Prostate gland (tissue), 2 donors: ENCODE measurements around the gene AACS.

ENCODE experiments used
- POLR2A ChIP-seq: fragments of 450-650 bp; IDR thresholded peaks from one replicate; pipeline ENCODE4 v1.6.1; 2016; ENCODE audit warnings: antibody characterized with exemption, mild to moderate bottlenecking
- POLR2AphosphoS5 ChIP-seq: sonication (generic); formaldehyde crosslinking; IDR thresholded peaks from one replicate; pipeline ENCODE4 v1.6.1; 2017; ENCODE audit warnings: antibody characterized with exemption
- TF ChIP-seq, protein P1 (sequence below), 4 experiments: fragments of 200-600 bp in 2 of 4; fragments of 450-650 bp in 2 of 4; sonication (generic) in 2 of 4; IDR thresholded peaks; 1 replicate in 3 of 4; 2 replicates in 1 of 4; pipeline ENCODE4 v1.5.1; 2016 to 2019; ENCODE audit warnings: antibody characterized with exemption in 4 of 4, mild to moderate bottlenecking in 2 of 4, moderate library complexity in 2 of 4

DNA sequence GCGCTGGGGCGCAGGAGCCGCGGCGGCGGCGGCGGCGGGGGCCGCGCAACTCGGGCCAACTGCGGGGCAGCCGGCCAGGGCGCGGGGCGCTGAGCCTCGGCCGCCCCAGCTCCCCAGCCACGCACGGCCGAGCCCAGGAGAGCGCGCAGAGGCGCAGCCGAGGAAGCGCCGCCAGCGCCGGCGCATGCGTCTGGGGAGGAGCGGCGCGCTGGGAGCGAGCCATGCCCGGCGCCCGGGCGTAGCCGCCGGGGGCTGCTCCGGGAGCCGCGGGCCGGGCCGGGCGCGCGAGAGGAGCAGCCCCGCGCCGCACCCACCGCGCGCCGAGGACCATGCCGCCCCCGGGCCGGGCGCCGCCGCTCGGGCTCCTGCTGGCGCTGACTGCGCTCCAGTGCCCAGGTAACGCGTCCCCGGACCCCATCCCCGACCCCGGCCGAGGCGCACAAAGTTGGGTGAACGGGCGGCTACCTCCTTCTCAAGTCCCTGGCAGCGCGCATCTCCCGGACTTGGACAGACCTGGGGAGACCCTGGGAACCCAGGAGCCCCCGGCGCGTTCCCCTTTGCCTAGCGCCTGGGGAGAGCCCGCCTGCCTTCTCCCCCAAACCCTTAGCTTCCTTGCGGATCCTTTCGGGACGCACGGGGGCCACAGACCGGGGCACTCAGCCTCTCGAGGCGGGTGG is 121.4 kb downstream of the AACS start:
- TF ChIP-seq, protein P1, sequence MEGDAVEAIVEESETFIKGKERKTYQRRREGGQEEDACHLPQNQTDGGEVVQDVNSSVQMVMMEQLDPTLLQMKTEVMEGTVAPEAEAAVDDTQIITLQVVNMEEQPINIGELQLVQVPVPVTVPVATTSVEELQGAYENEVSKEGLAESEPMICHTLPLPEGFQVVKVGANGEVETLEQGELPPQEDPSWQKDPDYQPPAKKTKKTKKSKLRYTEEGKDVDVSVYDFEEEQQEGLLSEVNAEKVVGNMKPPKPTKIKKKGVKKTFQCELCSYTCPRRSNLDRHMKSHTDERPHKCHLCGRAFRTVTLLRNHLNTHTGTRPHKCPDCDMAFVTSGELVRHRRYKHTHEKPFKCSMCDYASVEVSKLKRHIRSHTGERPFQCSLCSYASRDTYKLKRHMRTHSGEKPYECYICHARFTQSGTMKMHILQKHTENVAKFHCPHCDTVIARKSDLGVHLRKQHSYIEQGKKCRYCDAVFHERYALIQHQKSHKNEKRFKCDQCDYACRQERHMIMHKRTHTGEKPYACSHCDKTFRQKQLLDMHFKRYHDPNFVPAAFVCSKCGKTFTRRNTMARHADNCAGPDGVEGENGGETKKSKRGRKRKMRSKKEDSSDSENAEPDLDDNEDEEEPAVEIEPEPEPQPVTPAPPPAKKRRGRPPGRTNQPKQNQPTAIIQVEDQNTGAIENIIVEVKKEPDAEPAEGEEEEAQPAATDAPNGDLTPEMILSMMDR (IDR thresholded peaks at IDR 0.05) = no peak
- no peak for TF ChIP-seq POLR2A
- TF ChIP-seq POLR2AphosphoS5 = no peak
